H1 (cell line): ENCODE results near the gene NDUFB10. TPM values are rescaled to one million over a fixed set of nuclear protein-coding genes. Genes with fewer than 3 reads are reported as not detected.

ENCODE experiments used
- CTCF ChIA-PET: fragments of 300-600 bp; sonication (Branson Sonifier 250); formaldehyde crosslinking; loops from one replicate; lab custom pipeline; 2021; ENCODE audit not compliant: partially characterized antibody; lab: Charles Lee
- POLR2A ChIA-PET: fragments of 300-600 bp; sonication (Branson Sonifier 250); formaldehyde crosslinking; loops from one replicate; lab custom pipeline; 2021; ENCODE audit warnings: inconsistent platforms; ENCODE audit not compliant: partially characterized antibody; lab: Charles Lee
- DNase-seq, 2 experiments: peaks; one replicate each; pipeline versions ENCODE4 v3.0.0 to v3.0.0-alpha.2; 2010 to 2022; ENCODE audit warnings: low spot score in 2 of 2, low read depth in 1 of 2, mixed read lengths in 1 of 2
- FAIRE-seq: peaks from 2 replicates; lab custom pipeline; 2011; peaks lifted over from hg19 to GRCh38; lab: Jason Lieb, UNC
- H2AFZ ChIP-seq: 2 replicates; pipeline ENCODE4 v1.8.1; 2012; ENCODE audit warnings: low read length, inconsistent platforms
- H2AK5ac ChIP-seq: 2 replicates; pipeline ENCODE4 v1.6.1; 2013; ENCODE audit warnings: low read depth, low read length
- H2BK120ac ChIP-seq: replicated peaks from 2 replicates; pipeline ENCODE3; 2013; ENCODE audit warnings: low read depth, low read length, inconsistent platforms
- H2BK12ac ChIP-seq: 2 replicates; pipeline ENCODE4 v1.6.1; 2013; ENCODE audit warnings: low read depth, low read length
- H2BK15ac ChIP-seq: 2 replicates; pipeline ENCODE4 v1.6.1; 2013; ENCODE audit warnings: low read length
- H2BK20ac ChIP-seq: 2 replicates; pipeline ENCODE4 v1.6.1; 2013; ENCODE audit warnings: low read length
- H2BK5ac ChIP-seq: 2 replicates; pipeline ENCODE4 v1.6.1; 2013; ENCODE audit warnings: low read depth, low read length
- H3K14ac ChIP-seq: 2 replicates; pipeline ENCODE4 v1.6.1; 2013; ENCODE audit warnings: inconsistent platforms; ENCODE audit not compliant: insufficient read length
- H3K18ac ChIP-seq: 2 replicates; pipeline ENCODE4 v1.6.1; 2013; ENCODE audit warnings: low read length; ENCODE audit errors: extremely low read depth
- H3K23ac ChIP-seq: 2 replicates; pipeline ENCODE4 v1.6.1; 2013; ENCODE audit warnings: inconsistent platforms; ENCODE audit not compliant: insufficient read length
- H3K23me2 ChIP-seq: 2 replicates; pipeline ENCODE4 v1.6.1; 2013; ENCODE audit warnings: low read depth, low read length
- H3K27ac ChIP-seq: 2 replicates; pipeline ENCODE4 v1.6.1; 2011; ENCODE audit warnings: low read depth, low read length, inconsistent platforms
- H3K27me3 ChIP-seq, 4 experiments: replicated peaks in 1 of 4; 1 replicate in 1 of 4; 2 replicates in 3 of 4; pipeline versions ENCODE4 v1.6.1 to v1.8.1; 2011 to 2013; ENCODE audit warnings: low read length in 3 of 4, mild to moderate bottlenecking in 3 of 4, inconsistent platforms in 2 of 4, mixed read lengths in 2 of 4, moderate library complexity in 1 of 4; ENCODE audit not compliant: control insufficient read depth in 3 of 4, insufficient read depth in 3 of 4; ENCODE audit errors: extremely low read depth in 1 of 4
- H3K36me3 ChIP-seq, 4 experiments: 2 replicates each; pipeline versions ENCODE4 v1.6.1 to v1.8.1; 2011 to 2013; ENCODE audit warnings: mild to moderate bottlenecking in 4 of 4, low read length in 3 of 4, moderate library complexity in 2 of 4, control low read depth in 1 of 4, inconsistent platforms in 1 of 4; ENCODE audit not compliant: insufficient read depth in 4 of 4, control insufficient read depth in 2 of 4
- H3K4ac ChIP-seq: replicated peaks from 2 replicates; pipeline ENCODE3; 2013; ENCODE audit warnings: low read length, low read depth, mixed read lengths, inconsistent platforms; ENCODE audit not compliant: insufficient read length
- H3K4me1 ChIP-seq, 4 experiments: replicated peaks in 1 of 4; 1 replicate in 1 of 4; 2 replicates in 3 of 4; pipeline versions ENCODE4 v1.6.1 to v1.8.1; 2011 to 2013; ENCODE audit warnings: low read length in 3 of 4, inconsistent platforms in 2 of 4, mixed read lengths in 1 of 4; ENCODE audit not compliant: insufficient read depth in 4 of 4, control insufficient read depth in 3 of 4
- H3K4me2 ChIP-seq, 2 experiments: 2 replicates each; pipeline versions ENCODE4 v1.6.1 to v1.8.1; 2011 to 2013; ENCODE audit warnings: low read depth in 2 of 2, low read length in 2 of 2, control low read depth in 1 of 2, inconsistent platforms in 1 of 2, mild to moderate bottlenecking in 1 of 2; ENCODE audit not compliant: insufficient read depth in 1 of 2
- H3K4me3 ChIP-seq, 4 experiments: fragments of 200-600, 300-600 bp in 1 of 4; sonication (generic), shearing (Covaris generic), sonication (Bioruptor Twin) in 1 of 4; 2 replicates each; pipeline versions ENCODE4 v1.5.1 to v1.8.1; 2011 to 2016; ENCODE audit warnings: low read length in 4 of 4, low read depth in 3 of 4, control low read depth in 2 of 4, inconsistent platforms in 2 of 4, mild to moderate bottlenecking in 2 of 4, mixed read lengths in 1 of 4, moderate library complexity in 1 of 4; ENCODE audit not compliant: insufficient read depth in 2 of 4; ENCODE audit errors: extremely low read depth in 1 of 4
- H3K56ac ChIP-seq: replicated peaks from 2 replicates; pipeline ENCODE3; 2013; ENCODE audit warnings: low read depth, mild to moderate bottlenecking, mixed read lengths, low read length, inconsistent platforms; ENCODE audit not compliant: insufficient read length
- H3K79me1 ChIP-seq: 2 replicates; pipeline ENCODE4 v1.6.1; 2013; ENCODE audit warnings: low read depth, low read length, control low read depth
- H3K79me2 ChIP-seq, 2 experiments: 2 replicates each; pipeline versions ENCODE4 v1.6.1 to v1.8.1; 2012 to 2013; ENCODE audit warnings: low read length in 2 of 2, mild to moderate bottlenecking in 2 of 2, inconsistent platforms in 1 of 2; ENCODE audit not compliant: insufficient read depth in 2 of 2, control insufficient read depth in 1 of 2
- H3K9ac ChIP-seq, 4 experiments: replicated peaks in 1 of 4; 1 replicate in 1 of 4; 2 replicates in 3 of 4; pipeline versions ENCODE4 v1.6.1 to v1.8.1; 2011 to 2013; ENCODE audit warnings: low read depth in 3 of 4, low read length in 3 of 4, control low read depth in 2 of 4, mild to moderate bottlenecking in 2 of 4, moderate library complexity in 2 of 4, inconsistent platforms in 1 of 4; ENCODE audit errors: extremely low read depth in 1 of 4
- H3K9me3 ChIP-seq, 2 experiments: 2 replicates each; pipeline versions ENCODE4 v1.6.1 to v1.8.1; 2012 to 2013; ENCODE audit warnings: mild to moderate bottlenecking in 2 of 2, moderate library complexity in 2 of 2, control low read depth in 1 of 2, inconsistent platforms in 1 of 2, low read depth in 1 of 2, low read length in 1 of 2, mixed read lengths in 1 of 2; ENCODE audit not compliant: insufficient read depth in 2 of 2
- H4K20me1 ChIP-seq, 2 experiments: replicated peaks in 1 of 2; 2 replicates each; pipeline versions ENCODE3 to v1.8.1; 2011 to 2013; ENCODE audit warnings: inconsistent platforms in 2 of 2, low read length in 2 of 2, mild to moderate bottlenecking in 1 of 2; ENCODE audit not compliant: insufficient read depth in 2 of 2, control insufficient read depth in 1 of 2
- H4K5ac ChIP-seq: 2 replicates; pipeline ENCODE4 v1.6.1; 2013; ENCODE audit warnings: low read length, low read depth, mixed read lengths, inconsistent platforms; ENCODE audit not compliant: insufficient read length
- H4K8ac ChIP-seq: 2 replicates; pipeline ENCODE4 v1.8.0; 2013; ENCODE audit warnings: mild to moderate bottlenecking, moderate library complexity, low read length, inconsistent platforms; ENCODE audit not compliant: insufficient read depth; ENCODE audit errors: extremely low read depth
- H4K91ac ChIP-seq: replicated peaks from 2 replicates; pipeline ENCODE3; 2013; ENCODE audit warnings: low read length, mixed read lengths, inconsistent platforms; ENCODE audit not compliant: insufficient read length
- TCF12 ChIP-seq: IDR thresholded peaks from 2 replicates; pipeline ENCODE4 v1.6.1; 2011; ENCODE audit warnings: low read depth, mild to moderate bottlenecking, low read length
- WGBS, 2 experiments: shearing (Covaris generic) in 1 of 2; methylation state at CpG; one replicate each; pipeline versions ENCODE4 v1.1.6 to v1.1.7; 2013 to 2015; ENCODE audit warnings: low lambda C conversion rate in 2 of 2, mixed read lengths in 2 of 2, inconsistent platforms in 1 of 2, low coverage in 1 of 2, missing lambda C conversion rate in 1 of 2; ENCODE audit not compliant: insufficient replicate concordance in 2 of 2, insufficient coverage in 1 of 2, insufficient read length in 1 of 2; ENCODE audit errors: extremely low coverage in 1 of 2, missing lambda C conversion rate in 1 of 2; 5-methylcytosine and 5-hydroxymethylcytosine counted together
- polyA plus RNA-seq, 7 experiments: library from polyadenylated mRNA; depleted of rRNA in 3 of 7; stranded (reverse) in 5 of 7; unstranded in 2 of 7; fragments of >200 nt in 5 of 7; fragments of 200-250 nt in 2 of 7; gene quantifications; 1 replicate in 5 of 7; 2 replicates in 1 of 7; 4 replicates in 1 of 7; pipeline versions ENCODE4 v1.2.1 to v1.2.3, GENCODE V29; 2011 to 2013; ENCODE audit warnings: missing spikeins in 2 of 7, mixed read lengths in 2 of 7
- total RNA-seq: library from RNA; stranded (reverse); fragmentation: NEBNext Ultra II Directional; extraction: Animal tissue kit (Norgen Biotek cat#: 25700); gene quantifications from 2 replicates; pipeline ENCODE4 v1.2.1, GENCODE V29; 2021

The NDUFB10 gene
- total and polyA plus RNA-seq, 2 of the 8 experiments (the other 6 are each of a cell fraction or from before 2014, with no cell fraction given), result 183 to 194 TPM

GRCh38 chr16:1929105-1929504, 30.2 kb upstream of the NDUFB10 start:
- no peak overlapping the region for H2BK15ac ChIP-seq
- no peak overlapping the region for H3K56ac ChIP-seq
- no peaks in the 10 kb centered on the region for H3K36me3 ChIP-seq
- CTCF ChIA-PET, result interaction anchor here (0.7 to 8.0 kb wide), 24 partner anchors 9 to 145 kb away, joined by 3 to 75 read pairs (median 4); partner anchors contain the start of genes MSRB1, RNF151 and RPS2
- H3K9me3 ChIP-seq, result no peaks in the 10 kb centered on the region
- no peak overlapping the region for H2BK20ac ChIP-seq
- H3K27me3 ChIP-seq, result peaks cover 0 to 24% (median 13%) of the 10 kb centered on the region in 4 experiments; a peak in 5 of 7 replicates
- H3K18ac ChIP-seq, result no peak overlapping the region
- no peak overlapping the region for H2AK5ac ChIP-seq
- no peaks in the 10 kb centered on the region for H3K23me2 ChIP-seq
- POLR2A ChIA-PET, result interaction anchor here (4.1 kb wide), 1 partner anchor 35 kb away, joined by 27 read pairs; the partner anchor contains the start of gene RPS2
- no peak for DNase-seq
- no peak overlapping the region for H3K14ac ChIP-seq
- H2AFZ ChIP-seq, result no peak overlapping the region
- no peak overlapping the region for H2BK120ac ChIP-seq
- H3K27ac ChIP-seq, result no peak overlapping the region
- H3K4me3 ChIP-seq, result peak overlapping the region; percentile 21 to 55 (median 36); a peak in 6 of 8 replicates
- no peak overlapping the region for H3K9ac ChIP-seq
- peak overlapping the region; percentile 52 to 66; a peak in 3 of 4 replicates for H3K4me2 ChIP-seq
- no peak for FAIRE-seq
- H3K23ac ChIP-seq, result no peak overlapping the region
- no peak overlapping the region for H2BK12ac ChIP-seq
- H2BK5ac ChIP-seq, result no peak overlapping the region
- H4K5ac ChIP-seq, result no peak overlapping the region
- peaks cover 0 to 14% (median 6%) of the 10 kb centered on the region in 4 experiments; a peak in 5 of 7 replicates for H3K4me1 ChIP-seq
- 18% methylated on average over 6 of the region's 11 CpGs; no CpG with 5 or more reads in 1 of the 2 experiments for WGBS, 2 experiments
- no peaks in the 10 kb centered on the region for H3K79me2 ChIP-seq
- H4K20me1 ChIP-seq, result no peaks in the 10 kb centered on the region
- H3K4ac ChIP-seq, result no peak overlapping the region
- H3K79me1 ChIP-seq, result no peaks in the 10 kb centered on the region
- no peak overlapping the region; the same call in 1 of the 2 replicates for H4K8ac ChIP-seq
- no peak overlapping the region for H4K91ac ChIP-seq
- no peak for TF ChIP-seq TCF12
